COLO829 (cell line): ENCODE results near the gene HEYL.

ENCODE experiments used
- DNase-seq: peaks from one replicate; pipeline ENCODE4 v3.0.0; 2012; ENCODE audit warnings: low spot score

Gene HEYL

GRCh38 chr1:39639305-39640130, at the start of gene HEYL:
Gene HEYL, minus strand, starts transcription at chr1:39639643. Its CDS starts 18 bp downstream, at chr1:39639625.
- no peak for DNase-seq

DNA sequence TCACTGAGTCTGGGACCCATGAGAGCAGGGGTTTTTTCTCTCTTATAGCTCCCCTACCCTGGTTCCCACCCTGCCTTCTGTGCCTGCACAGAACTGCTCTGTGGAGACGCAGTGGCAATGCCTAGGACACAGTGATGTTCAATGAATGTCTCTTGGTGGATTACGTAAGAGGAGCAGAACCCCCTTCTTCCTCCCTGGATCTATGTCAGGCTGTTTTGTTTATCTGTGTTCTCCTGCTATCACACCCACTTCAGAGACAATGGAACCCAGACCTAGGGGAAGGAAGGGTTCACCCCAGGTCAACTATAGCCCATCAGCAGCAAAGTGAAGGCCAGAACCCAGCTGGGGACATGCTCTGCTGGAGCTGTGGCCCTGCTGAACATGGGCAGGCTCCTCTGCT, 49.8 kb upstream of the HEYL start:
- no peak for DNase-seq

DNA sequence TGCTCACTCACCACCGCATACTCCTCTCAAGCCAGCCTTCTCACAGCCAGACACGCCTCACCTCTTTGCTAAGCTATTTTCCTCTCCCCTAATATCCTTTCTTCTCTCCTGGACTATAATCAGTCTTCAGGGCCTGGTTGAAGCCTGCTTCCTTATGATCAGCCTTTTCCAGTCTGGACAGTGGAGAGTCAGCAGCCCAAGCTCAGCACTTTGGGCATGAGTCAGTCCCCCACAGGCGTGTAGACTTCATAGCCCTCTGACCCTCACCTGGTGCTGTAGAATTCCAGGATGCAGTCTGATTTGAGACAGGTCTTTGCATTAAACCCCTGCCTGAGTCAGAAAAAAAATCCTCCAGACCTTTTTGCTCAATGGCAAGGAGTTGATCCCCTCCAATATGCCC, 49.3 kb upstream of the HEYL start:
- DNase-seq = no peak

- DNase-seq = no peak
Measured at GRCh38 chr1:39687243-39687642, 47.8 kb upstream of the HEYL start.

GRCh38 chr1:39685071-39685470, 45.6 kb upstream of the HEYL start:
- no peak for DNase-seq

DNA sequence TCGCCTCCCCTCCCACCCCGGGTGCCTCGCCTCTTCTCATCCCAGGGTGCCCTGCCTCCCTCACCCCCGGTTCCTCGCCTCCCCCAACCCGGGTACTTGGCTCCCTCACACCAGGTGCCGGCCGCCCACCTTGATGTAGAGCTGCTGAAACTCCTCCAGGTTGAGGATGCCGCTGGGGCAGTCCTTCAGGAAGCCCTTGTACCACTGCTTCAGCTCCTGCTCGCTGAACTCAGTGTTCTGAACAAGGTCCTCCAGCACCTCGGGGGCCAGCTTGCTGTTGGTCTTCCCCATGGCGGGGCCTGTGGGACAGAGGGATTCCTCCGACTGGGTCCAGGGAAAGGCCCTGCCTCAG, 44.8 kb upstream of the HEYL start:
- DNase-seq = no peak

GRCh38 chr1:39683591-39684312, 44.3 kb upstream of the HEYL start:
- DNase-seq = no peak

- DNase-seq = no peak
Measured at GRCh38 chr1:39681999-39682398, 42.6 kb upstream of the HEYL start.

GRCh38 chr1:39681294-39681693, 41.9 kb upstream of the HEYL start:
- no peak for DNase-seq

GRCh38 chr1:39680751-39681150, 41.3 kb upstream of the HEYL start:
- DNase-seq = no peak

DNA sequence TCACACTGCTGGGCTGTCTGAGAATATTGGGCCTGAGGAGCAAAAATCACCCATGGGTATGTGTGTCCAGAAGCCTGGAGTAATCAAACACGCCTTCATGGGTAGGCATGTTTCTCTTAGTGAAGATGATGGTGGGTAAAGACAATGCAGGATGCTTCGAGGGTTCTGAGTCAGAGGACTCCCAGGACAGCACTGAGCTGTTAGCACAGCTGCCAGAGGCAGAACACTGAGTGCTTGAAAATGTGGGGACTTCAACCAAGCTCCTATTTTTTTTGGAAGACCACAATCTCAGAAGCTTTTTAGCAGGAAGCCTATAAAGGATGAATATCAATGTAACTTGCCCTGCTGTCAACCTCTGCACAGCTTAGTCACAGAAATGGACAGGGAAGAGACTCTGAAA, 40.4 kb upstream of the HEYL start:
- no peak for DNase-seq

- no peak for DNase-seq
Measured at GRCh38 chr1:39678889-39679288, 39.4 kb upstream of the HEYL start.

GRCh38 chr1:39677645-39678044, 38.2 kb upstream of the HEYL start:
- no peak for DNase-seq

DNA sequence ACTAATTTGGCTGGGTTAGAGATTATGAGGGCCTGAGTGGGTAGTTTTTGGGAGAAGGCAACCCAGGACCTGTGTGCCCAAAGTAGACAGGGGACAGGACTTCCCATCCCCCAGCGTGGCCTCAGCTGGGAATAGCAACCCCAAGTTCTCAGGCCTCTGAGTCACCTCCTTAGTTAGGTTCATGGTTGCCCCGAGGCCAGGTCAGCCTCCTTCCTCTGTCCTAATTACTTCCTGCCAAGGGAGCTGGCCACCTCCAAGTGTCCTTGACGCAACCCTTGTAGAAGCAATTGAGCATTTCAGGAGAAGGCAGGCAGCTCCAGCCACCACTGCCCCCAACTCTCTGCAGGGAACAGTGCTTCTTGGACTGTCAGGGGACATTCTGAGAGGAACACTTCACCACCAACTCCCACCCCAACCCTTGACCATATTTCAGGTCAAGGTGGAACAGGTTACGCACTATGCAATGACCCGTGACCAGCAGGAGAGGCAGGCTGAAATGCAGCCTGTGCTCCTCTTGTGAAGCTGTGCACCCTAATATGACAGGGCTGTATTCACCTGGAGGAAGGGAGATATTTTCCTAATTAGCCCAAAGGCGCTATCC, 37.6 kb upstream of the HEYL start:
- DNase-seq = peak; percentile 13

- no peak for DNase-seq
Measured at GRCh38 chr1:39675220-39675619, 35.8 kb upstream of the HEYL start.

- DNase-seq = no peak
Measured at GRCh38 chr1:39673215-39673614, 33.8 kb upstream of the HEYL start.

DNA sequence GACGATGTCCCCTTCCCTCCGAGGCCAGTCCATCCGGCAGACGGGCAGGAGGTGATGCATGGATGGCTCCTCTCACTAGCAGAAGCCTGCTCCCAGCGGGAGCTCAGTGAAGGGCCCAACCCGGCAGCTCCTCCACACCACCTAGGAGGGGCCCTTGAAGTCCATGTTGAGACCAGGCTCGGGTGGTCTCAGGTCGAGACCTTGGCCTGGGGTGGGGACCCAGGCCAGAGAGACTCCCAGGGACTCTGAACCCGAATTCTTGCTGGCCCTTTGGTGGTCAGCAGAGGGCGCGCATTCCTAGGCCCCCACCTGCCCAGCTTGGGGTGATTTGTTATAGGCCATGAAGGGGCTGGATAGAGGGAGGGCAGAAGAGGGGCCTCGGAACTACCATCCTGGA, 33.1 kb upstream of the HEYL start:
- no peak for DNase-seq

DNA sequence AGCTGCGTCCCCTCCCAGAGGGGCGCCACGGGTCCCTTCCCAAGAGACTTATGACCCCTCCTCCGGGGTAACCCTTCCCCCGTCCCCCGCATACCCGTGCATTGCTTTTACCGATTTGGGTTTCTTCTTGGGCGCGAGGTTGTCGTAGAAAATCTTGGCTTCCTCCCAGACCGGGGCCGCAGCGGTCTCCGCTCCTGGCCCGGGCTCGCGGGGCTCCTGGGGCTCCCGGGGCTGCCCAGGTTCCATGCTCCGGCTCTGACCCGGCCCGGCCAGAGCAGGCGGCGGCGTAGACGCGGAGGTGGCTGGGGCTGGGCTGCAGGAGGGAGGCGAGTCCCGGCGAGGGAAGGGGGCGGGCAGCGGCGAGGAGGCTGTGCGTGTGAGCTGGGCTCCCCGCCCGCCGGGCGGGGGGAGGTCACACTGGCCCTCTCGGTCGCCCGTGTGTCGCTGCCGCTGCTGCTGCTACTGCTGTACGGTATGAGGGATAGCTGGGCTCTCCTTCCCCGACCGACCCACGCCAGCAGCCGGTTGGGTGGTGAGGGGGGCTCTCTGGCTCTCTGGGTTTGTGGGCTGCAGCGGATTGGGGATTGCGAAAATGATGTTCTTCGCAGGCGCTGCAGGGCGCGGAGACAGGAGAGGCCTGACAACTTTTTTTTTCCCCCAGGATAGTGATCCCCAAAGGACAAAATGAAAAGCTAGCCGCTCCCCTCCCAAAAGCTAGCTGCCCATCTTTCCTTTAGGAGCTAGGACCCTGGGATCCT, 32.5 kb upstream of the HEYL start, which contains the start of gene NT5C1A:
Gene NT5C1A, minus strand, starts transcription at position 315 of the 758 bp plus-strand sequence. Its CDS starts 69 bp downstream, at position 246.
- no peak for DNase-seq

GRCh38 chr1:39671433-39671792, 32.0 kb upstream of the HEYL start:
- DNase-seq = no peak

- no peak for DNase-seq
Measured at GRCh38 chr1:39670689-39671088, 31.2 kb upstream of the HEYL start.

DNA sequence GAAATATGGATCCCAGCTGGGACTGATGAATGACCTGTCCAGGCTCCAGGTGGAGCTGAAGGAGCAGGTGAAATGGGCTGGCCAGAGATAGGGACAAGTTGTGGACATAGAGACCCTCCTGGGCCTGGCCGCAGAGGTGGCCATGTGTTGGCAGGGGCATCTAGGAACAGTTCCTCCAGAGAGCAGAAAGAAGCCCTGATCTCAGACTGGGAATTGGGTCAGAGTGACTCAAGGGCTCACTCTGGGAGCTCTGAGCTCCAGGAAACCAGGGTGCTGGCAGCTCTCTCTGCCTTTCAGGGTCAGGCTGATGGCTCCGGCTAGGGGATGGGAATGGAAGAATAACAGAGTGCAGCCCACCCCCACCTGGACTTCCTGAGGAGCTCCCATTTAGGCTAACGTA, 29.5 kb upstream of the HEYL start:
- DNase-seq = no peak

GRCh38 chr1:39668111-39668510, 28.7 kb upstream of the HEYL start:
- DNase-seq = no peak
